Inflammatory macrophage treated with lipopolysaccharide for 1 hour (primary cell): ENCODE results near the gene ATL2.
"Not testable (repeated sequence)": the region's sequence is repeated elsewhere in the genome, so short reads cannot be mapped to it uniquely, and the experiment has no call there.

Source experiments
- DNase-seq, 2 donors: peaks; one replicate each; pipeline ENCODE4 v3.0.0-alpha.2; 2020 to 2022

The ATL2 gene

DNA sequence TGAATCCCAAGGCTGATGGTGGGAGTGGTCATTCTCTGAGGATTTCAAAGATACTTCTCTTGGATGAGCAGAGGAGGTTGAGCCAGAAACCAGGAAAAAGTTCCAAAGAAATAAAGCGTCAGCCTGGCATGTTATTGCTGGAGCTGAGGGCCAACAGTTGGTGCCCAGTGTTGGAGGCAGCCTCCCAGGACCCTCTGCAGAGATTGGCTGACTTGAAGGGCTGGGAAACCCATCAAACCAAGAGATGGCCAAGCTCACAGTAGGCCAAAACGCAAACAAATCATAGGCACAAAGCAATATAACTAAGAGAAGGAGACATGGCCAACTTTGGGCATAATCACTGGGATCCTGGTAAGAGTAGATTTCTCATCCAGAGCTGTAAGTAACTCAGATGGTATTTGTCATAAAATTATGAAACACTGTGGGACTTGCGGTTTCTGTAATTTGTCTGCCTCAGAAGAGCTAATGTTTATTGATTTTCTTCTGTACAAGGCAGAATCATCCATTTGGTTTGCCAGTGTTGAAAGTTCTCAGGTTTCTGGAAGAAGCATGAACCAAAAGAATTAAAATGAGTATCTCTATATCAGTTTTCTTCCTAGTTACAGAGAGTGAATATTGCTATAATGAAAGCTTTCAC lies 108.3 kb downstream of the ATL2 start:
- peak; percentile 19 to 21 for DNase-seq

DNA sequence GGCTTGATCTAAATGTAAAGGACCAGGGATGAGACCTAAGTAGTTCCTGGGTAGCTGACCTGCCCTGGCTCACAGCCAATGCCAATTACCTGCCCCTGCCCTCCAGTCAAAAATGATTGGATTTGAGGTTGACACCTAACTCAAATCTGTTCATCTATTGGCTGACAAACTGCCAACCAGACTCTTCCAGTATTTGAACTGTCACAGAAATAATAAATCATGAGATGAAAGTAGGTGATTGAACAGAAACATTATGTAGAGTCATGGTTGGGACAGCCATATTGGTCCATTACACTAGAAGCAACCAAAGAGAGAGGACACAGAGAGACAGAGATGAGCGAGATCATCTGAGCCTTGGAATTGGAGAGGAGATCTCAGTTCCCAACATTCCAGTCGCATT lies 109.1 kb downstream of the ATL2 start:
- DNase-seq: no peak

- no peak for DNase-seq
These were observed 109.7 kb downstream of the ATL2 start for GRCh38 chr2:38267270-38267925.

GRCh38 chr2:38266382-38267061 lies 110.6 kb downstream of the ATL2 start:
- DNase-seq: peak in 1 of 2 donors; percentile 32

GRCh38 chr2:38265461-38265860 lies 111.6 kb downstream of the ATL2 start:
- DNase-seq: peak in 1 of 2 donors; percentile 27

- peak; percentile 66 to 76 for DNase-seq
These were observed 112.5 kb downstream of the ATL2 start for GRCh38 chr2:38264396-38265221.

- peak in 1 of 2 donors; percentile 23 for DNase-seq
These were observed 113.8 kb downstream of the ATL2 start for GRCh38 chr2:38263293-38263692.

DNA sequence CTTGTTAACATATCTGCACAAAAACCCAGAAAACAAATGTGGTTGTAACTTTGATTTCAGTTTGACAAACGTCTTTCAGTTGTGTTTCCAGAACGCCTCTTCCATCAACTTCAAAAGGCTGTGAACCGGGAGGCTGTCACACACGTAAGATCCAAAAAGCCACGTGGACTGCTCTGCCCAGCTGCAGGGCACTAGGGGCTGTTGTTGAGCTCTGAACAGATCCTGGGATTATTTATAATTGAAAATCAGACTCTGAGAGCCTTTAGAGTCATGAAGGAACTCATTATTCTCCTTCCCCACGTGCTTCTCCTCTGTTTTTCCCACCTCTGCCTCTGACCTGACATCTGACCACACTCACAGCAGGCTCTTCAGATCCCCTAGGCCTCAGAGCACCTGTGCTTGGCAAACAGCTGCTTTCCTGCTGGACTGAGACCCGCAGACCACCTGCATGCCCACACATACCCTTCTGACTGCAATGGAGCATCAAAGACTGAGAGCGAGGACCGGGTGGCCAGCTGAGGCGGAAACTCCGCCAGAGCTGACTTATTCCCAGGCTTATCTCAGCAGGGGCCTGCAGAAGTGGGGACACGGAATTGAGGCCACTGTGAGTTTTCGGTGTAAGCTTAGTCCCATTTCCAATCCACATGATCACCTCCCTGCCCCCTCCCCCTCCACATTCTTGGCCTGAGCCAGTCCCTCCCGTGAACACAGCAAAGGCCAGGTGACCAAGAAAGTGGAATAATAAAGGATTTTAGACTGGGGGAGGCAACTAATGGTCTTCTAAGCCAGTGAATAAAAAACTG lies 114.8 kb downstream of the ATL2 start:
- DNase-seq: no peak

DNA sequence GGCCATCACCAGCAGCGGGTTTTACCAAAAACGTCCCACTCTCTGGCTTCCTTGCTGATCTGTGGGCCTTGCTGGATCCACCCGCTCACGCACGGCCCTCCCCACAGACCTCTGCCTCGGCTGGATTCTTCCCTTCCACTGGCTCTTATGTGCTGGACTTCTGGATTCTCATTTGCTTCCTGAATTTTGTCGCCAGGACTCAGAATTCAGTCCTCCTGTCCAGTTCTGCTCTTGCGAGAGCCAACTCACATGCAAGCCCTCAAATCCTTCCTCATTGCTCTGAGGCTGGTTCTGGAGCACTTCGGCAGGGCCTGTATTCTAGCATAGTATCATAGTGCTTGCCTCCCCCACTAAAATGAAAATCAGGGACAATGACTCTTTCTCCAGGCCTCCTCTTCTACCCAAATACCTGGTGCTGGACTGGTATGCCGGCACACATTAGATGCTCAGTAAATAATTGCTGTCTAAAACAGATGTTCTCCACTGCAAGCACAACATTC lies 115.5 kb downstream of the ATL2 start:
- peak; percentile 44 to 65 for DNase-seq

DNA sequence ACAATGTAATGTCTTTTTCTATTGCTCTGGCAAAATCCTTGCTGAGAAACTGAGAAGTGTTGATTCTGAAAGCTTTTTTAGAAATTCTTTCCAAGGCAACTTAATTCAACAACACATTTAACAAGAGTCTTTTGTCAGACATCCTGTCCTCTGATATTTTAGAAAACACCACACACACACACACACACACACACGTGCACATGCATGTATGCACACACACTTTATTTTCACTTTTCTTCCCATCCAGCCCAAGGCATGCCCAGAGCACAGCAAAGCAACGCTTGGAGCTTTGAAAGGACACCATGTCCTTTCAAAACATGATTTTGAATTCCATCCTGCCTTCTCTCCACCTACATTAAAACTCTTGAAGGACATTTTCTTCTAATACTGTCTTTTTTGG lies 116.1 kb downstream of the ATL2 start:
- DNase-seq: no peak

DNA sequence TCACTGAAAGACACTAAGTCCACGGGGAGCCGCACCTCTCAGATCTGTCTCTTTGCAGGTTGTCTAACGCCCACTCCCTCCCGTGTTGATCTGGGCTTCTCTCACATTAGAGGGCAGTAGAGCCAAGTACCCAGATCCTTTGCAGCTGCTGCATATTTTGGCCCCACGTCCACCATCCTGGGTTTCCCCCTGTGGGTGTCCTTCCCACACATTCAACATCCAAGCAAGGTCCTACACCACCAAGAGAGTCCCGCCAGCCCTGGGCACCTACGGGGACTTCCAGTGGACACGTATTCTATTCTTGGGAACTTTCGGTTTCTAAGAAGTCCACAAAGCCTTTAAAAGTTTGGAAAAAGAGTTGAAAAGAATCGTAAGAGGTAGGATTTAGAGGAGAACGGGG lies 116.6 kb downstream of the ATL2 start:
- DNase-seq: peak; percentile 67 to 92

DNA sequence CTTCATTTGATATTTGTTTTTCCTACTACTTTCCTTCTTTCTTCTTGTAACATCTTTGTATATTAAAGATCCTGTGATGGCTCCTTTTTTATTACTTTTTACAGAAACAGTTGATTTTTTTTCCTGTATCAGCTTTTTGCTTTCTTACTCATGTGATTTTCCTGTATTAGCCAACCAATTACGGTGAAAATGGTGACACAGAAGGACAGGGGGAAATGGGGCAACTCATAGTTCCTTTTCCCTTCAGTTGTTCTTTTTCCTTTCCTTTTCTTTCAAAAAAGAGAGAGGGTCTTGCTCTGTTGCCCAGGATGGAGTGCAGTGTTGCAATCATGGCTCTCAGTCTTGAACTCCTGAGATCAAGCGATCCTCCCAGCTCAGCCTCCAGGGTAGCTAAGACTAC lies 117.8 kb downstream of the ATL2 start:
- DNase-seq: peak; percentile 78 to 87

DNA sequence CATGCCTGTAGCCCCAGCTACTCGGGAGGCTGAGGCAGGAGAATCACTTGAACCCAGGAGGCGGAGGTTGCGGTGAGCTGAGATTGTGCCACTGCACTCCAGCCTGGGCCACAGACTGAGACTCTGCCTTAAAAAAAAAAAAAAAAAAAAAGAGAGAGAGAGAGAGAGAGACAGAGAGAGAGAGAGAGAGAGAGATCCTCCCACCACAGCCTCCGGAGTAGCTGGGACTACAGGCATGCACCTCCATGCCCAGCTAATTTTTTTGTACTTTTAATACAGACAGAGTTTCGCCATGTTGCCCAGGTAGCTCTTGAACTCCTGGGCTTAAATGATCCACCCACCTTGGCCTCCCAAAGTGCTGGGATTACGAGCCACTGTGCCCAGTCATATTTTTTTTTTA lies 119.4 kb downstream of the ATL2 start:
- not testable (repeated sequence) for DNase-seq

DNA sequence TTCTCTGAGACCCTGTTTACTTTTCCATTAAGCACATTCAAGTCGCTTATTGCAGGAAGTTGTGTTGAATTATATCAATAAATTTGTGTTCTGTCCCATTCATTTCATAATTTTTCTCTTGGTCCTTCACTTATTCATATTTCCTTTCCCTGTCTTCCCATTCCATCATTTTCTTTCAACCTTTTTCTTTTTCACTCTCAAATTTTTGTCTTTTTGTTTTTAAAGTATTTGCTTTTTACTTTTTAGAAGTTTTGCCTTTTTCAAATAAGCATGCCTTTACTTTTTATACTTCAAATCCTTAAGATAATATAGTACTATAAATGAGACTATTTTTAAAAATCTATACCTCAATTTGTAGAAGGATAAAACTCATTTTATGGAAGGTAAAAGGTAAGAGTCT lies 120.5 kb downstream of the ATL2 start:
- DNase-seq: no peak

DNA sequence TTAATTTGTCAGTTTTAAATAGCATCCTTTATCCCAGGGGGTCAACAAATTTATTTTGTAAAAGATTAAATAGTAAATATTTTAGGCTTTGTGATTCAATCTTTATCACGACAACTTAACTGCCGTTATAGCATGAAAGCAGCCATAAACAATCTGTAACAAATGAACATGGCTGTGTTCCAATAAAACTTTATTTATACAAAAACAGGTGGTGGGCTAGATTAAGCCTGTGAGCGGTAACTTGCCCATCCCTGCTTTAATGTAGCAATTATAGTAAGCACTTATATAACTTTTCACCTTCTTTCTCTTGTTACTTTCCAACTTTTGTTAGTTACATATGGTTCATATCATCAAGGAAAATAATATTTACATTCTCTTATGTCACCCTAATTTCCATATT lies 121.9 kb downstream of the ATL2 start:
- DNase-seq: no peak

DNA sequence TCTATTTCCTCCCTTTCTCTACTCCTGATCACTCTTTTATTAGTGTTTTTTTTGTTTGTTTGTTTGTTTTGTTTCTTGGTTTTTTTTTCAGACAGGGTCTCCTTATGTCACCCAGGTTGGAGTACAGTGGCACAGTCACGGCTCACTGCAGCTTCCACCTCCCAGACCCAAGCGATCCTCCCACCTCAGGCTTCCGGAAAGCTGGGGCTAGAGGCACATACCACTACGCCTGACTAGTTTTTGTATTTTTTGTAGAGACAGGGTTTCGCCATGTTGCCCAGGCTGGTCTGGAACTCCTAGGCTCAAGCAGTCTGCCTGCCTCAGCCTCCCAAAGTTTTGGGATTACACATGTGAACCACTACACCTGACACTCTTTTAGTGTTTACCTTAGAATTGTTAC lies 122.3 kb downstream of the ATL2 start:
- no peak for DNase-seq

GRCh38 chr2:38251940-38252339 lies 125.1 kb downstream of the ATL2 start:
- no peak for DNase-seq

DNA sequence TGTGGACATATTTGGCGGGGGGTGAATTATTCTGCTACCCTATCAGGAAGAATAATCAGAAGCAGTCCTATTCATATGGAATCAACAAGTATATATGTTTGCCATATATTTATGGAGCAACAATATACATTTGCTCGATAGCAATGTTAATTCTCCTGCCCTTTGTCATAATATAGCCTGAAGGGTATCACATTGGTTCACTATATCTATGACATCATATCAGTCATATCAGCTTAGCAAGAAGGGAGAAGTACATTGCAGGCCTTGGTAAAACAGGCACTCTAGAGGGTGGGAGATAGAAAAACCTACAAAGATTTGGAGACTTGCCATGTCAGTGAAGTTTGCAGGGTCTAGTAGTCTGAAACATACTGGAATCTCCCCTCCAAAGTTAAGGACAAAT lies 128.4 kb downstream of the ATL2 start:
- DNase-seq: no peak

- no peak for DNase-seq
These were observed 128.8 kb downstream of the ATL2 start for GRCh38 chr2:38248255-38248654.

DNA sequence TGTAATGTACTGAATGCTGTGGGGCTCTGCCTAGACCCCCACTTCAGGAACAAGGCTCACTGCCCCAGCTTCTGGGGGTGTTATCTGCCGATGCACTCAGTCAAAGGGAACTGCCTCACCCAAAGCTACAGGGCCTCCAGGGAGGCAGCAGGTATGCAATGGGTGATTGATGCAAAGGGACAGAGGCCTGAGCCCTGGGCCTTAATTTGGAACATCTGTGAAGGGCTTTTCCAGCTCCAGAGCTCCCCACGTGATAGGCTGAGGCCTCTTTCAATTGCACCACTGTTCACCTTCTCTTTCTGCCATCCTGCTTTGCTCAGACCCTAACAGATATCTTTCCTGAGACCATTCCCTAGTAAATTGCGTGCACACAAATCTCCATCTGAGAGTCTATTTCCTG lies 131.0 kb downstream of the ATL2 start:
- no peak for DNase-seq

DNA sequence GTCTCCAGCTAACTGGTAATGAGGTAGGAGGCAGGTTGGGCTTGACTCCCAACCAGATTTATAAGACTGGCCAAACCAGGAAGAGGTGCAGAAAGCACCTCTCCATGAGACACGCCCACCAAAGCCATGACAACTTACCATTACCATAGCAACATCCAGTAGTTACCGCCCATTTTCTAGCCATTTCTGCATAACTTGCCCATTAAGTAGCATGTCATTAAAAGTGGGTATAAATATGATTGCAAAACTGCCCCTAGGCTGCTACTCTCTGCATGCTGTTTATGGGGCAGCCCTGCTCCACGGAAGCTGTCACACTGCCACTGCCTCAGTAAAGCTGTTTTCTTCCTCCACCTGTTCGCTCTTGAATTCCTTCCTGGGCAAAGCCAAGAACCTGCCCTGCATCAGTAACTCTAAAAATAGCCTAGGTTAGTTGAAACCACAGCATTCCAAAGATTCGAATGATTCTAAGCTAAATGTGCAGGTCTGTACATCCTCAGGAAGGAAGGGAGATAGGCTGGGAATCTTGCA lies 131.9 kb downstream of the ATL2 start:
- no peak for DNase-seq

- no peak for DNase-seq
These were observed 132.8 kb downstream of the ATL2 start for GRCh38 chr2:38244301-38244700.
